Mucosa of descending colon (tissue), 3 donors: Measurements from ENCODE around the gene HOXC6. TPM values are rescaled to one million over a fixed set of nuclear protein-coding genes. Genes with fewer than 3 reads are reported as not detected.

Experiments used
- ATAC-seq: fragments of 200-7000 bp; cut with Tn5 transposase; one replicate; pipeline ENCODE4 v1.9.1; 2020; ENCODE audit warnings: mild to moderate bottlenecking, moderate library complexity
- DNase-seq, 3 donors: peaks; one replicate each; pipeline ENCODE4 v3.0.0-alpha.2; 2020
- H3K36me3 ChIP-seq: fragments of 200-600 bp; one replicate; pipeline ENCODE4 v1.8.0; 2021; ENCODE audit warnings: low read depth, mild to moderate bottlenecking
- H3K4me1 ChIP-seq: fragments of 200-600 bp; one replicate; pipeline ENCODE4 v1.8.0; 2021; ENCODE audit warnings: low read depth, mild to moderate bottlenecking
- H3K4me3 ChIP-seq: fragments of 200-600 bp; one replicate; pipeline ENCODE4 v1.8.0; 2021; ENCODE audit warnings: mild to moderate bottlenecking
- H3K9me3 ChIP-seq: fragments of 200-600 bp; one replicate; pipeline ENCODE4 v1.8.0; 2021; ENCODE audit warnings: mild to moderate bottlenecking
- CTCF ChIP-seq: fragments of 200-600 bp; IDR thresholded peaks from one replicate; pipeline ENCODE4 v1.8.0; 2022; ENCODE audit warnings: antibody characterized with exemption, mild to moderate bottlenecking
- intact Hi-C, 2 donors: fragments of 100-400 bp; cut with DNase I in 1 of 2; cut with micrococcal nuclease in 1 of 2; formaldehyde crosslinking; loops; one replicate each; pipeline versions ENCODE4 v1.11.0 to v1.11.1; 2022; cut with DNase I, micrococcal nuclease
- total RNA-seq, 3 donors: library from RNA; stranded (reverse); fragmentation: NEBNext Ultra II Directional in 2 of 3; extraction: Animal tissue kit (Norgen Biotek cat#: 25700) in 2 of 3; gene quantifications; one replicate each; pipeline versions ENCODE4 v1.2.1 to v1.2.4, GENCODE V29; 2021 to 2023
- donor health status: DM: no; HTN: no; CAD: no; lungs with moderate emphysema.
- donor health status: DM: no; HTN: no; CAD: no.
- donor health status: DM: no; HTN: yes; CAD: no.

HOXC6 gene
- total RNA-seq, 3 donors from 2014 or later: 0.22 to 0.32 TPM; not detected in 1

DNA sequence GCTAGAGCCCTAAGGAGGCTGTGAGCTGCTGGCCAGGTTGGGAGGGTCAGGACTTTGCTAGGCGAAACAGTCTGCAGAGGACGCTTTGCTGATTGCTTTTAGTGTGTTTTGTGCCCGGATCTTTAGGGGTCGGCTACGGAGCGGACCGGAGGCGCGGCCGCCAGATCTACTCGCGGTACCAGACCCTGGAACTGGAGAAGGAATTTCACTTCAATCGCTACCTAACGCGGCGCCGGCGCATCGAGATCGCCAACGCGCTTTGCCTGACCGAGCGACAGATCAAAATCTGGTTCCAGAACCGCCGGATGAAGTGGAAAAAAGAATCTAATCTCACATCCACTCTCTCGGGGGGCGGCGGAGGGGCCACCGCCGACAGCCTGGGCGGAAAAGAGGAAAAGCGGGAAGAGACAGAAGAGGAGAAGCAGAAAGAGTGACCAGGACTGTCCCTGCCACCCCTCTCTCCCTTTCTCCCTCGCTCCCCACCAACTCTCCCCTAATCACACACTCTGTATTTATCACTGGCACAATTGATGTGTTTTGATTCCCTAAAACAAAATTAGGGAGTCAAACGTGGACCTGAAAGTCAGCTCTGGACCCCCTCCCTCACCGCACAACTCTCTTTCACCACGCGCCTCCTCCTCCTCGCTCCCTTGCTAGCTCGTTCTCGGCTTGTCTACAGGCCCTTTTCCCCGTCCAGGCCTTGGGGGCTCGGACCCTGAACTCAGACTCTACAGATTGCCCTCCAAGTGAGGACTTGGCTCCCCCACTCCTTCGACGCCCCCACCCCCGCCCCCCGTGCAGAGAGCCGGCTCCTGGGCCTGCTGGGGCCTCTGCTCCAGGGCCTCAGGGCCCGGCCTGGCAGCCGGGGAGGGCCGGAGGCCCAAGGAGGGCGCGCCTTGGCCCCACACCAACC, 1.5 kb downstream of the HOXC6 start:
- intact Hi-C loops: loop anchor here in 1 of 2 donors (5.0 kb wide), 1 partner anchor 163 kb away; no protein-coding TSS in a partner anchor
- Histone ChIP-seq H3K9me3 (no peaks in the 10 kb centered on the region), H3K4me1 (peaks cover 14% of the 10 kb centered on the region), H3K36me3 (no peaks in the 10 kb centered on the region), H3K4me3 (no peak overlapping the region)
- DNase-seq (no peak), ATAC-seq (no peak)
- TF ChIP-seq CTCF: no peak

DNA sequence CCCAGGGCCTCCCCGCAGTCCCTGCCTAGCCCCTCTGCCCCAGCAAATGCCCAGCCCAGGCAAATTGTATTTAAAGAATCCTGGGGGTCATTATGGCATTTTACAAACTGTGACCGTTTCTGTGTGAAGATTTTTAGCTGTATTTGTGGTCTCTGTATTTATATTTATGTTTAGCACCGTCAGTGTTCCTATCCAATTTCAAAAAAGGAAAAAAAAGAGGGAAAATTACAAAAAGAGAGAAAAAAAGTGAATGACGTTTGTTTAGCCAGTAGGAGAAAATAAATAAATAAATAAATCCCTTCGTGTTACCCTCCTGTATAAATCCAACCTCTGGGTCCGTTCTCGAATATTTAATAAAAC, 2.2 kb downstream of the HOXC6 start:
- Histone ChIP-seq H3K4me1 (peaks cover 14% of the 10 kb centered on the region), H3K36me3 (no peaks in the 10 kb centered on the region), H3K9me3 (no peaks in the 10 kb centered on the region), H3K4me3 (no peak overlapping the region)
- TF ChIP-seq CTCF: no peak
- intact Hi-C loops: no loop called here
- ATAC-seq (no peak), DNase-seq (no peak)

GRCh38 chr12:54030889-54031471, 2.7 kb downstream of the HOXC6 start:
- intact Hi-C loops: no loop called here
- Histone ChIP-seq H3K4me1 (peaks cover 14% of the 10 kb centered on the region), H3K4me3 (no peak overlapping the region), H3K36me3 (no peaks in the 10 kb centered on the region), H3K9me3 (no peaks in the 10 kb centered on the region)
- no peak for ATAC-seq
- no peak for DNase-seq
- TF ChIP-seq CTCF: no peak

- H3K4me1 ChIP-seq: peaks cover 10% of the 10 kb centered on the region
- no peaks in the 10 kb centered on the region for H3K9me3 ChIP-seq
- H3K4me3 ChIP-seq: no peak overlapping the region
- DNase-seq (no peak), ATAC-seq (no peak)
- no peaks in the 10 kb centered on the region for H3K36me3 ChIP-seq
- intact Hi-C loops: no loop called here
- TF ChIP-seq CTCF: no peak
Measured at GRCh38 chr12:54031480-54031879, 3.2 kb downstream of the HOXC6 start.

- intact Hi-C loops: no loop called here
- TF ChIP-seq CTCF: no peak
- no peaks in the 10 kb centered on the region for H3K9me3 ChIP-seq
- H3K4me1 ChIP-seq: peaks cover 8% of the 10 kb centered on the region
- H3K36me3 ChIP-seq: no peaks in the 10 kb centered on the region
- no peak for ATAC-seq
- H3K4me3 ChIP-seq: no peak overlapping the region
- DNase-seq: no peak
Measured at GRCh38 chr12:54032086-54032619, 3.9 kb downstream of the HOXC6 start.
